Vein endothelial cell (primary cell): Measurements from ENCODE around the gene NUBPL. TPM values are rescaled to one million over a fixed set of nuclear protein-coding genes. Genes with fewer than 3 reads are reported as not detected.

ENCODE experiments used
- small RNA-seq: library from RNA; depleted of rRNA; stranded (forward); fragments of <200 nt; gene quantifications from one replicate; pipeline ENCODE3, GENCODE V24; 2012
- total RNA-seq: library from RNA; depleted of rRNA; stranded (reverse); fragments of >200 nt; gene quantifications from 2 replicates; pipeline ENCODE4 v1.2.3, GENCODE V29; 2012

NUBPL gene
- 6.9 and 8.1 TPM in 2 replicates for total RNA-seq

GRCh38 chr14:31561155-31561846 lies at the start of gene NUBPL:
Gene NUBPL, plus strand, starts transcription at chr14:31561404. Its CDS starts 36 bp downstream, at chr14:31561440.

Small RNA genes within 50 kb of the gene (small RNA-seq; reads per million reads assigned to genes)
- not detected for gene RNU6-455P
- gene RNU6-602P: 0.11 reads per million

Other genes with a start within 250 kb of the NUBPL start
- gene HEATR5A, start 140.9 kb upstream of the NUBPL start, total RNA-seq: 32.8 and 34.0 TPM in 2 replicates
- 27.3 and 28.7 TPM in 2 replicates for gene DTD2, start 103.9 kb upstream of the NUBPL start, total RNA-seq
- gene GPR33, start 73.4 kb upstream of the NUBPL start, total RNA-seq: not detected in 2 replicates